Stimulated activated naive CD8-positive, alpha-beta T cell treated with anti-CD3 and anti-CD28 coated beads, Interleukin-15, Interleukin-2, amounts not matched to agents 100 ng/mL and 50 ng/mL, for 24 hours (primary cell): ENCODE data around the gene GNG8.
"Not testable (repeated sequence)": the region's sequence is repeated elsewhere in the genome, so short reads cannot be mapped to it uniquely, and the experiment has no call there.

Source experiments
- H3K27ac Mint-ChIP-seq: one replicate; pipeline ENCODE4 v1.8.0; 2021; ENCODE audit warnings: mild to moderate bottlenecking, mixed read lengths
- H3K27me3 Mint-ChIP-seq: one replicate; pipeline ENCODE4 v1.8.0; 2021; ENCODE audit warnings: mixed read lengths
- H3K36me3 Mint-ChIP-seq: one replicate; pipeline ENCODE4 v1.8.0; 2021; ENCODE audit warnings: low read depth, mixed read lengths
- H3K4me1 Mint-ChIP-seq: one replicate; pipeline ENCODE4 v1.8.0; 2021; ENCODE audit warnings: low read depth, mixed read lengths
- H3K4me3 Mint-ChIP-seq: one replicate; pipeline ENCODE4 v1.8.0; 2021; ENCODE audit warnings: mild to moderate bottlenecking, mixed read lengths
- H3K9me3 Mint-ChIP-seq: one replicate; pipeline ENCODE4 v1.8.0; 2021; ENCODE audit warnings: mixed read lengths

Gene GNG8

GRCh38 chr19:46630586-46631205 is 5.3 kb downstream of the GNG8 start:
- Mint-ChIP-seq H3K4me3 (no peak overlapping the region), H3K9me3 (no peaks in the 10 kb centered on the region), H3K27me3 (no peaks in the 10 kb centered on the region), H3K36me3 (peaks cover 6% of the 10 kb centered on the region), H3K27ac (no peak overlapping the region), H3K4me1 (peaks cover 31% of the 10 kb centered on the region)

GRCh38 chr19:46629546-46630025 is 6.4 kb downstream of the GNG8 start:
- no peak overlapping the region for H3K4me3 Mint-ChIP-seq
- peaks cover 39% of the 10 kb centered on the region for H3K4me1 Mint-ChIP-seq
- no peaks in the 10 kb centered on the region for H3K27me3 Mint-ChIP-seq
- H3K27ac Mint-ChIP-seq = no peak overlapping the region
- H3K9me3 Mint-ChIP-seq = no peaks in the 10 kb centered on the region
- H3K36me3 Mint-ChIP-seq = peaks cover 10% of the 10 kb centered on the region

- peaks cover 44% of the 10 kb centered on the region for H3K4me1 Mint-ChIP-seq
- not testable (repeated sequence) for H3K9me3 Mint-ChIP-seq, H3K4me3 Mint-ChIP-seq, H3K27me3 Mint-ChIP-seq
- H3K27ac Mint-ChIP-seq = peak overlapping the region; percentile 55
- H3K36me3 Mint-ChIP-seq = peaks cover 10% of the 10 kb centered on the region
Observed at GRCh38 chr19:46628970-46629369, 7.0 kb downstream of the GNG8 start.

GRCh38 chr19:46626446-46626845 is 9.6 kb downstream of the GNG8 start:
- Mint-ChIP-seq H3K9me3 (no peaks in the 10 kb centered on the region), H3K4me1 (peaks cover 44% of the 10 kb centered on the region), H3K27ac (peak overlapping the region; percentile 81), H3K27me3 (no peaks in the 10 kb centered on the region), H3K36me3 (peaks cover 20% of the 10 kb centered on the region), H3K4me3 (no peak overlapping the region)

- H3K36me3 Mint-ChIP-seq = peaks cover 22% of the 10 kb centered on the region
- H3K4me1 Mint-ChIP-seq = peaks cover 51% of the 10 kb centered on the region
- peak overlapping the region; percentile 96 for H3K27ac Mint-ChIP-seq
- no peak overlapping the region for H3K4me3 Mint-ChIP-seq
- H3K9me3 Mint-ChIP-seq = no peaks in the 10 kb centered on the region
- no peaks in the 10 kb centered on the region for H3K27me3 Mint-ChIP-seq
Observed at GRCh38 chr19:46625731-46626130, 10.3 kb downstream of the GNG8 start.

GRCh38 chr19:46624958-46625661 is 10.9 kb downstream of the GNG8 start, which contains the start of gene PTGIR:
TSS of gene PTGIR (minus strand) at chr19:46625089. CDS start at chr19:46624225, 864 bp downstream.
- H3K9me3 Mint-ChIP-seq = no peaks in the 10 kb centered on the region
- peak within 1 kb of the TSS; percentile 96 for H3K27ac Mint-ChIP-seq
- H3K4me3 Mint-ChIP-seq = peak within 1 kb of the TSS; percentile 93
- peaks cover 58% of the 10 kb centered on the region for H3K4me1 Mint-ChIP-seq
- H3K36me3 Mint-ChIP-seq = peaks cover 22% of the 10 kb centered on the region
- no peaks in the 10 kb centered on the region for H3K27me3 Mint-ChIP-seq

GRCh38 chr19:46623915-46624502 is 12.0 kb downstream of the GNG8 start:
- Mint-ChIP-seq H3K27me3 (no peaks in the 10 kb centered on the region), H3K27ac (peak overlapping the region; percentile 96), H3K4me1 (peaks cover 66% of the 10 kb centered on the region), H3K36me3 (peaks cover 24% of the 10 kb centered on the region), H3K4me3 (peak overlapping the region; percentile 93), H3K9me3 (no peaks in the 10 kb centered on the region)

- no peaks in the 10 kb centered on the region for H3K27me3 Mint-ChIP-seq
- H3K27ac Mint-ChIP-seq = peak overlapping the region; percentile 96
- H3K36me3 Mint-ChIP-seq = peaks cover 28% of the 10 kb centered on the region
- H3K4me1 Mint-ChIP-seq = peaks cover 82% of the 10 kb centered on the region
- no peaks in the 10 kb centered on the region for H3K9me3 Mint-ChIP-seq
- peak overlapping the region; percentile 85 for H3K4me3 Mint-ChIP-seq
Observed at GRCh38 chr19:46622118-46622446, 13.9 kb downstream of the GNG8 start.

GRCh38 chr19:46621191-46622117 is 14.5 kb downstream of the GNG8 start:
- Mint-ChIP-seq H3K27me3 (no peaks in the 10 kb centered on the region), H3K27ac (peak overlapping the region; percentile 96), H3K36me3 (peaks cover 28% of the 10 kb centered on the region), H3K4me3 (peak overlapping the region; percentile 85), H3K9me3 (no peaks in the 10 kb centered on the region), H3K4me1 (peaks cover 84% of the 10 kb centered on the region)

- peak overlapping the region; percentile 85 for H3K4me3 Mint-ChIP-seq
- H3K27ac Mint-ChIP-seq = peak overlapping the region; percentile 96
- peaks cover 28% of the 10 kb centered on the region for H3K36me3 Mint-ChIP-seq
- H3K9me3 Mint-ChIP-seq = no peaks in the 10 kb centered on the region
- no peaks in the 10 kb centered on the region for H3K27me3 Mint-ChIP-seq
- H3K4me1 Mint-ChIP-seq = peaks cover 84% of the 10 kb centered on the region
Observed at GRCh38 chr19:46620716-46621115, 15.3 kb downstream of the GNG8 start.

- Mint-ChIP-seq H3K4me1 (peaks cover 84% of the 10 kb centered on the region), H3K36me3 (peaks cover 28% of the 10 kb centered on the region), H3K9me3 (no peaks in the 10 kb centered on the region), H3K27me3 (no peaks in the 10 kb centered on the region), H3K4me3 (peak overlapping the region; percentile 85), H3K27ac (peak overlapping the region; percentile 96)
Observed at GRCh38 chr19:46620267-46620666, 15.7 kb downstream of the GNG8 start.

GRCh38 chr19:46618670-46619231 is 17.3 kb downstream of the GNG8 start:
- H3K4me1 Mint-ChIP-seq = peaks cover 84% of the 10 kb centered on the region
- H3K4me3 Mint-ChIP-seq = peak overlapping the region; percentile 85
- H3K36me3 Mint-ChIP-seq = peaks cover 23% of the 10 kb centered on the region
- no peaks in the 10 kb centered on the region for H3K27me3 Mint-ChIP-seq
- H3K9me3 Mint-ChIP-seq = no peaks in the 10 kb centered on the region
- peak overlapping the region; percentile 96 for H3K27ac Mint-ChIP-seq

GRCh38 chr19:46617601-46618000 is 18.4 kb downstream of the GNG8 start:
- H3K4me3 Mint-ChIP-seq = peak overlapping the region; percentile 81

GRCh38 chr19:46616631-46617322 is 19.2 kb downstream of the GNG8 start:
- Mint-ChIP-seq H3K4me1 (peaks cover 91% of the 10 kb centered on the region), H3K9me3 (no peaks in the 10 kb centered on the region), H3K27ac (peak overlapping the region; percentile 100), H3K27me3 (no peaks in the 10 kb centered on the region), H3K36me3 (peaks cover 11% of the 10 kb centered on the region), H3K4me3 (peak overlapping the region; percentile 81)

More at GRCh38 chr19:46617601-46618000, 18.4 kb downstream of the GNG8 start:
- peaks cover 19% of the 10 kb centered on the region for H3K36me3 Mint-ChIP-seq
- peaks cover 91% of the 10 kb centered on the region for H3K4me1 Mint-ChIP-seq
- peak overlapping the region; percentile 100 for H3K27ac Mint-ChIP-seq
- H3K9me3 Mint-ChIP-seq = no peaks in the 10 kb centered on the region
- no peaks in the 10 kb centered on the region for H3K27me3 Mint-ChIP-seq
